ENCODE results near the gene NFIA.

- no peak for TF ChIP-seq CTCF (conservative IDR thresholded peaks at IDR 0.05; ENCODE audit: low read length)
- TF ChIP-seq EZH2phosphoT487 (IDR thresholded peaks at IDR 0.05; ENCODE audit: borderline replicate concordance): no peak
Measured at GRCh38 chr1:61400131-61400770, 317.9 kb downstream of the NFIA start.

All from Loucy (cell line).